HL-60/S4 treated with phorbol 12-myristate 13-acetate at 8.2 ng/mL for 4 days and 3 days (cell line): ENCODE results near the gene SYT8.

Experiments used
- in situ Hi-C: fragments of 300-500 bp; cut with MboI; formaldehyde crosslinking; loops from 2 replicates; pipeline ENCODE4 v1.15.0; 2022; ENCODE audit warnings: low sequenced_read_pairs

The SYT8 gene

GRCh38 chr11:1854949-1855885 lies 20.4 kb downstream of the SYT8 start:
- in situ Hi-C loops, result no loop called here

GRCh38 chr11:1855886-1856265 lies 21.1 kb downstream of the SYT8 start:
- in situ Hi-C loops, result no loop called here

GRCh38 chr11:1856306-1857005 lies 21.7 kb downstream of the SYT8 start:
- in situ Hi-C loops, result no loop called here

- in situ Hi-C loops, result no loop called here
These were observed 22.3 kb downstream of the SYT8 start for GRCh38 chr11:1857064-1857463.

- in situ Hi-C loops, result no loop called here
These were observed 23.4 kb downstream of the SYT8 start for GRCh38 chr11:1858154-1858553.

- in situ Hi-C loops, result no loop called here
These were observed 23.8 kb downstream of the SYT8 start for GRCh38 chr11:1858576-1858975.

GRCh38 chr11:1859004-1859403 lies 24.2 kb downstream of the SYT8 start:
- in situ Hi-C loops, result no loop called here

- in situ Hi-C loops, result no loop called here
These were observed 25.3 kb downstream of the SYT8 start for GRCh38 chr11:1860108-1860507.

- in situ Hi-C loops, result no loop called here
These were observed 26.9 kb downstream of the SYT8 start for GRCh38 chr11:1861435-1862411.

GRCh38 chr11:1862588-1863351 lies 28.0 kb downstream of the SYT8 start:
- in situ Hi-C loops, result no loop called here

GRCh38 chr11:1863352-1864216 lies 28.8 kb downstream of the SYT8 start:
- in situ Hi-C loops, result no loop called here

GRCh38 chr11:1864231-1864630 lies 29.4 kb downstream of the SYT8 start:
- in situ Hi-C loops, result no loop called here

GRCh38 chr11:1864831-1865665 lies 30.3 kb downstream of the SYT8 start:
- in situ Hi-C loops, result no loop called here

- in situ Hi-C loops, result no loop called here
These were observed 31.4 kb downstream of the SYT8 start for GRCh38 chr11:1866226-1866625.

- in situ Hi-C loops, result no loop called here
These were observed 32.0 kb downstream of the SYT8 start for GRCh38 chr11:1866776-1867175.

GRCh38 chr11:1867381-1867780 lies 32.6 kb downstream of the SYT8 start:
- in situ Hi-C loops, result no loop called here

GRCh38 chr11:1868056-1868635 lies 33.4 kb downstream of the SYT8 start:
- in situ Hi-C loops, result no loop called here
